HG03469 (cell line): ENCODE measurements around the gene FOXP4.

Source experiments
- ATAC-seq: cut with Tn5 transposase; IDR thresholded peaks from one replicate; pipeline ENCODE4 v1.9.1; 2021; ENCODE audit warnings: mild to moderate bottlenecking, moderate library complexity, moderate number of reproducible peaks; ENCODE audit not compliant: unreplicated experiment

Gene FOXP4

GRCh38 chr6:41519745-41520699, 26.2 kb upstream of the FOXP4 start:
- no peak for ATAC-seq

- no peak for ATAC-seq
Observed at GRCh38 chr6:41522780-41523548, 23.2 kb upstream of the FOXP4 start.

DNA sequence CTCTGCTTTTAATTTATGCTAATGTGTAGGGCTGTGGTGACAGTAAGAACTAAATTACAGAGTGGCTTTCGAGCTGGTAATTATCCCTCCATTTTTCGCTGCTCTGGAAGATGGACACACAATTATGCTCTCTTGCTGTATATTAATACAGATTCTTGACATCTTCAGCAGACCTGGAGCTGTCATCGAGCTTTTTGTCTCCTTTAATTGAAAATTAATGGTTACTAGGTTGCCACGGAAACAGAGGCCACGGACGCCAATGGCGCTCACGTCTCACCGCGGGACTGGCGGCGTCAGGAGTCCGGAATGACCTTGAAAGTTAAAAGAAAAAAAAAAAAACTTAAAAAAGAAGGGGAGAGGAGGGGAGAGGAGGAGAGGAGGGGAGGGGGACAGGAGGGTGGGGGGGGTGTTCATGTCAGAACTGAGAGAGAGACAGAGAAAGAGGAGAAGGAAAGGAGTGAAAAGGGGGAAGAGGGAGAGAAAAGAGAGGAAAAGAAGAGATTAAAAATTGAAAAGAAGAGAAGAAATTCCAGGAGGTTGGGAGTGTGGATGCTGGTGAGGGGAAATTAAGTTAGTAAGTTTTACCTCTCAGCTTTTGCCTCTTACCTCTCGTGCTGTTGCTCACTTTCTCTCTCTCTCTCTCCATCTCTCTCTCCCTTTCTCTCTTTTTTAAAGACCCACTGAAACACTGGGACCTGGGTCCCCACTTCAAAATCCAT, 22.1 kb upstream of the FOXP4 start:
- no peak for ATAC-seq

DNA sequence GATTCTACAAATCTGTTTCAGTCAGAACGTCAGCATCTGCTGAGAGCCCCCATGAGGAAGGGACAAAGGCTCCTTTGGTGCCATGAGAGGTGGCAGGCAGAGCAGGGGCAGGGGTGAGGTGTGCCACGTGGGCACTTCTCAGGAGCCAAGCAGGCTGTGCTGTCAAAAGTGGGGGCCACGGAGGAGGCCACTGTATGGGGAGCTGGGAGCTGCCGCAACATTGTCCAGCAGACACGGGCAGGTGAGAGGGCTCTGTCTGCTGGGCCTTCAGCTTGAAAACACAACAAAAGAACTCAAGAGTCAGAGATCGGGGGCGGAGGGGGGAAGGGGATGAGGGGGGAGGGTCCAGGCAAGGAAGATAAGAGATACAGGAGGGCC, 21.6 kb upstream of the FOXP4 start:
- no peak for ATAC-seq

- no peak for ATAC-seq
Observed at GRCh38 chr6:41527721-41528408, 18.3 kb upstream of the FOXP4 start.

DNA sequence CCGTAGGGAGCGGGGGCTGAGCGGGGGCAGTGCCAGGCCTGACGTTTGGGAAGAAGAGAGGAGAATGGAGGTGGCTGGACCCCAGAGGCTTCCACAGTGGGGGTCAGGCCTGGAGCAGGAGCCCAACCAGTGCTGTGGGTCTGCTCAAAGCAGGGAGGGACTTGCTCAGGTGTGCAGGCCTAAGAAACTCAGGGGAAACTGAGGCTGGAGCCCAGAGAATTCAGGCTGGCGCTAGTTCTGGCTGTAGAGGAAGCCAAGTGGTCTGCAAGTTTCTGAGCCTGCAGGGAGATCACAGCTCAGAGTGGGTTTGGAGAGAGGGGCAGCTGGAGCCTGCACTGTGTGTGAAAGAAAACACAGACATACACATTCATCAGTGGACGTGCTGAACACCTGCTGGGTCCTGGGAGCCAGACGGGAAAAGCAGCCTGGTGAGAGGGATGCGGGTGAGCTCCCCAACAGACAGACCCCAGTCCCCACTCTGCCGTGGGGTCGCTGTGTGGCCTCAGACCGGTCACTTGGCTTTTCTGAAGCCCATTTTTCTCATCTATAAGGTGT, 17.7 kb upstream of the FOXP4 start:
- ATAC-seq, result no peak

DNA sequence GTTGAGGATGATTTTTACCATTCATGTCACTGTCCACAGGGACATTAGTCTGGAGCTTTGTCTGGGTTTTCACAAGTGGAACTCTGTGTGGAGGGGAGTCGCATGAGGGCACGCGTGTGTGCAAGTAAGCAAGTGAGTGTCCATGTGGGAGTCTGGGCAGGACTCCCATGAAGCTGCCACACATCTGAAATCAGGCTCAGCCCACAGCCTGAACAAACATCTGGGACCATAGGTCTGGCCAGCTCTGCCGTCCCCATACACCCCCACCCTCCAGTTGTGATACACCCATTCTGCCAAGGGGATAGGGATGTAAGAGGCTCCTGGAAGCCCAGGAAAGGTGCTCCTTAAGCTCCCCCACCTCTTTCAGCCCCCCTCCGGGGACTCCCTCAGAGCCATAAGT, 17.1 kb upstream of the FOXP4 start:
- ATAC-seq, result no peak

GRCh38 chr6:41529970-41530369, 16.2 kb upstream of the FOXP4 start:
- ATAC-seq, result no peak

- no peak for ATAC-seq
Observed at GRCh38 chr6:41530476-41530875, 15.7 kb upstream of the FOXP4 start.

GRCh38 chr6:41531016-41531415, 15.2 kb upstream of the FOXP4 start:
- no peak for ATAC-seq

DNA sequence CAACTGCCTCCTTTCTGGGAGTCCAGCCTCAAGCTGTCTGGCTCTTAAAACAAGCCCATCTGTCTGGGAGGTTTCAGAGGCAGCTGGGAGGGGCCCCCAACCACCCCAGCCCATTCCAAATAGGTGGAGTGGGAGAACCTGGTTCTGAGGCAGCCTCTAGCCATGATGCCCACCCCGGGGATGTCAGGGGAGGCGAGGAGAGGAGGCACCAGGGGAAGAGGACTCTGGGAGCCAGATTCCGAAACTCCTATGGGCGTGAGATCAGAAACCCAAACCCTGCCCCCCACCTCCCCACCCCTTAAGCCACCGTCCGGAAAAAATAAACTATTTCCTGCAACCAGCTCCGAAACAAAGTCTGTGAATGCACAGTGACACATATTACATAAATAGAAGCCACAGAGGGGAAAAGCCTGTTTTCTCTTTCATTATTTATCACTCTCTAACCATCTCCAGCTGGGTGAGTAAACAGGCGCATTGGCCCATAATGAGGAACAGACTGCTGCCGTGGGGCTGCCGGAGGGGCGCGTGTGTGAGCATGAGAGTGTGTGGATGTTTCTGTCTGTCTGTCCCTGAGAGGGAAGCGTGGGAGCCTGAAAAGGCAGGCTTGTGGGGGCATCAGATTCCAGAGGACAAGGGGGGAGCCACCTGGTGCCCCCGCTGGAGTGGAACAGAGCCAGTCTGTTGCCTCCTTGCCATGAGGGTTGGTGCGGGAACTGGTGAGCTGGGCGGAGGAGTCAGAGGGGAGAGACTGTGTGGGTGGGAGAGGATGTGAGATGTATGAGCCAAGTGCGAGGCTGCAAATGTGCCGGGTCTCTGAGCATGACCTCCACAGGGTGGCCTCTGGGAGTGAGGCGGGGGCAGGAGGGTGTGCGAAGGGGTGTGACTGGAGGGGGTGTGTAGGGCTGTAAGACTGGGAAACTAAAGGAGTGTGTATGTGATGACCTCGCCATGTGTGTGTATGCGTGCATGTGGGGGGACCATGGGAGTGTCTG, 14.3 kb upstream of the FOXP4 start:
- ATAC-seq, result peak; percentile 78

- ATAC-seq, result no peak
Observed at GRCh38 chr6:41535766-41536165, 10.4 kb upstream of the FOXP4 start.

- no peak for ATAC-seq
Observed at GRCh38 chr6:41536795-41537758, 9.1 kb upstream of the FOXP4 start.

- no peak for ATAC-seq
Observed at GRCh38 chr6:41538556-41539182, 7.5 kb upstream of the FOXP4 start.

GRCh38 chr6:41539204-41539603, 7.0 kb upstream of the FOXP4 start:
- no peak for ATAC-seq

- ATAC-seq, result no peak
Observed at GRCh38 chr6:41541364-41541763, 4.8 kb upstream of the FOXP4 start.

DNA sequence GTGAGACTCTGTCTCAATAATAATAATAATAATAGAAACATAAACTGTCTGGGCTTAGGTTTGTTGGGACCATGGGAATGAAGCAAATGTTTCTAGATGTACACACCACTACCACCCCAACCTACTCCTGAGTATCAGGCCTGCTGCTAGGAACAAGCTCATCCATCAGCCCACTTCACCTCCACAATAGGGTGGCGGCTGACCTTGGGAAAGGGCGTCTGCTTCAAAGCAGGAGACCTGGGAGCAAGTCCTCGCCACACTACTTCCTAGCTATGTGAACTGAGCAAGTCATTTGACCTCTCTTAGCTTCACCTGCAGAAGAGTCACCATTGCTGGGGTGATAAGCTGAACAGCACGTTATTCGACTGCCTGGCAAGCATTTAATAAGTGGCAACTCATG, 3.1 kb upstream of the FOXP4 start:
- ATAC-seq, result no peak

DNA sequence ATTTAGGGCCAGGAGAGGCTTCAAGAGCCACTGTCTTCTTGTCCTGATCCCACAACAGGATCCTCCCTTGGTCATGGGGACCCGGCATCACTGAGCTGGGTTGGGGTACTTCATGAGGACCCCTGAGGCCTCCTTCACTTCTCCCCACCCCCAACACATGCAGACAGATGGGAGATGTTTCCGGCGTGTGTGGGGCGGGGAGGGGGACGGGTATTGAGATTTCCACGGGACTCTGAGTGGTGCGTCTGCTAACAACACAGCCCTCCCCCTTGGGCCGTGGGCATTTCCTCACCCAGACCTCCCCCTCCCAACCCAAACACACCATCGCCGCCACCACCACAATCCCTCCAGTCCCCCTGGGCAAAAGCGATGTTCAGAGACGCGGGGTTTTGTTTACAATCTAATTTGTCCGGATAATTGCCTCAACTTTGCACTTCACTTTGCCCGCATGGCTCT, 906 bp upstream of the FOXP4 start:
- no peak for ATAC-seq
